Lower leg skin (tissue), 4 donors: ENCODE measurements around the gene ARX. TPM values are rescaled to one million over a fixed set of nuclear protein-coding genes. Genes with fewer than 3 reads are reported as not detected.

Experiments
- DNase-seq, 2 donors: peaks; one replicate each; pipeline ENCODE4 v3.0.0-alpha.2; 2019; ENCODE audit warnings: low spot score in 2 of 2
- H3K4me3 ChIP-seq: fragments of 200-600 bp; sonication (generic); 2 replicates; pipeline ENCODE4 v1.5.1; 2017; ENCODE audit warnings: mild to moderate bottlenecking, low read depth; ENCODE audit not compliant: poor library complexity, severe bottlenecking
- CTCF ChIP-seq, 3 donors: fragments of 450-650 bp; IDR thresholded peaks; one replicate each; pipeline ENCODE4 v1.5.1; 2016; ENCODE audit warnings: antibody characterized with exemption in 3 of 3, mild to moderate bottlenecking in 3 of 3, moderate library complexity in 2 of 3
- POLR2A ChIP-seq, 2 donors: fragments of 450-650 bp; IDR thresholded peaks; one replicate each; pipeline ENCODE4 v1.6.1; 2016 to 2017; ENCODE audit warnings: antibody characterized with exemption in 2 of 2, mild to moderate bottlenecking in 1 of 2, moderate library complexity in 1 of 2
- WGBS, 2 donors: methylation state at CpG; one replicate each; pipeline ENCODE4 v1.1.5; 2018; 5-methylcytosine and 5-hydroxymethylcytosine counted together
- intact Hi-C: fragments of 100-400 bp; cut with DNase I; formaldehyde crosslinking; loops from one replicate; pipeline ENCODE4 v1.15.0; 2023; ENCODE audit warnings: low total_unique reads
- total RNA-seq, 4 donors: library from RNA; depleted of rRNA; stranded (reverse); fragments of >200 nt; gene quantifications; one replicate each; pipeline ENCODE4 v1.1.0, GENCODE V29; 2016

The ARX gene
- total RNA-seq, 4 donors from 2014 or later: not detected

- 79 to 82% methylated on average over 7 of the region's 7 CpGs for whole genome bisulfite sequencing, 2 donors
- DNase-seq: no peak
- TF ChIP-seq CTCF (IDR thresholded peaks at IDR 0.05): no peak
- TF ChIP-seq POLR2A (IDR thresholded peaks at IDR 0.05): no peak
- no peak overlapping the region for H3K4me3 ChIP-seq
- intact Hi-C loops: no loop called here
These were observed 32.4 kb upstream of the ARX start for GRCh38 chrX:25048178-25048577.

DNA sequence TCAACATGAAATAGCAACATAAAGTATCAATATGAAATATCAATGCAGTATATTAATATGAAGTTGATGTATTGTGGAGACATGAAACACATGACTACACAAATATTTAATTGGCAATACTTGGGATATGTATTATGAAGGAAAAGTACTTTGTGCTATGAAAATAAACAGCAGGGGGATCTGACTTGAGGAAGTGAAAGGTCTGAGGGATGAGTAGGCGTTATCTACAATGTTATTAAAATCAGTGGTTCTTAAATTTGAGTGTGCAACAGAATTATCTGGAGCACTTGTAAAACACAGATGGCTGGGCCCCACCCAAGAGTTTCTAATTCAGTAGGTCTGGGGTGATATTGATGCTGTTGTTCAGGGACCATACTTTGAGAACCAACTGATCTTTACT lies 27.4 kb upstream of the ARX start:
- no peak overlapping the region for H3K4me3 ChIP-seq
- DNase-seq: no peak
- 56 to 81% methylated on average over 1 of the region's 1 CpG for WGBS, 2 donors
- no peak for TF ChIP-seq CTCF (IDR thresholded peaks at IDR 0.05)
- TF ChIP-seq POLR2A (IDR thresholded peaks at IDR 0.05): no peak
- intact Hi-C loops: no loop called here

- TF ChIP-seq CTCF (IDR thresholded peaks at IDR 0.05): no peak
- TF ChIP-seq POLR2A (IDR thresholded peaks at IDR 0.05): no peak
- no peak overlapping the region for H3K4me3 ChIP-seq
- 84 to 87% methylated on average over 8 to 10 of the region's 10 CpGs for WGBS, 2 donors
- intact Hi-C loops: no loop called here
- no peak for DNase-seq
These were observed 23.3 kb upstream of the ARX start for GRCh38 chrX:25039036-25039435.

DNA sequence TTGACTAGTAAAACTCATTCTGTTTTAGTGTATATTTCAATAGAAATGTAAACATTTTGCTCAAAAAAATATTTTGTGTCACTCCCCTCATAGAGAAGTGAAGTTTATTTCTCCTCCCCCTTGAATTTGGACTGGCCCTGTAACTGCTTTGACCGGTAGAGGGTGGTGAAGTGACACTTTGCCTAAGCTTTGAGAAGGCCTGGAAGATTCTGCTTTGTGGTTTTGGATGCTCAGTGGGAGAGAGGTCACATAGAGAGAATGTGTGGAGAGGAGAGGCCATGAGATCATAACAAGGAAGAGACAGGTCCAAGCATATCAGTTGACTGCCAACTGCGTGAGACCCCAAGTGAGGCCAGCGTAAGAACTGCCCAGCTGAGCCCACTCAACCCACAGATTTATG lies 19.1 kb upstream of the ARX start:
- 72 to 85% methylated on average over 3 of the region's 3 CpGs for WGBS, 2 donors
- DNase-seq: no peak
- intact Hi-C loops: no loop called here
- TF ChIP-seq POLR2A (IDR thresholded peaks at IDR 0.05) (no peak), CTCF (IDR thresholded peaks at IDR 0.05) (no peak)
- H3K4me3 ChIP-seq: no peak overlapping the region

- DNase-seq: no peak
- WGBS, 2 donors: 88 to 92% methylated on average over 7 to 16 of the region's 16 CpGs
- intact Hi-C loops: loop anchor here (10.0 kb wide), 1 partner anchor 65 kb away; no protein-coding TSS in a partner anchor
- H3K4me3 ChIP-seq: no peak overlapping the region
- no peak for TF ChIP-seq CTCF (IDR thresholded peaks at IDR 0.05)
- no peak for TF ChIP-seq POLR2A (IDR thresholded peaks at IDR 0.05)
These were observed 13.6 kb upstream of the ARX start for GRCh38 chrX:25029288-25029825.

DNA sequence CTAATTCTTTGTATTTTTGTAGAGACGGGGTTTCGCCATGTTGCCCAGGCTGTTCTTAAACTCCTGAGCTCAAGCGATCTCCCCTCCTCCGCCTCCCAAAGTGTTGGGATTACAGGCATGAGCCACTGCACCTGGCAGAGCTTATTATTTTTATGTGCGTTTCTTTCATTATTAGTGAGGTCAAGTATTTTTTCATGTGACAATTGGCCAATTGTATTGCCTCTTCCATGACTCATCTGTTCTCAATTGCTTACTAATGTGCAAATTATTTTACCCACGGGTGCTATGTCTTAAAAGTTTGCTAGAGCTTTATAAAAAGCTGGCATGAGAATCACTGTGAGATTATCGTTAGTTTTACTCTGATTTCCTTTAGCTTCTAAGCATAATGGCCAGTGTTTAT lies 13.0 kb upstream of the ARX start:
- H3K4me3 ChIP-seq: no peak overlapping the region
- WGBS, 2 donors: 45 to 67% methylated on average over 7 of the region's 7 CpGs
- DNase-seq: no peak
- no peak for TF ChIP-seq CTCF (IDR thresholded peaks at IDR 0.05)
- TF ChIP-seq POLR2A (IDR thresholded peaks at IDR 0.05): no peak
- intact Hi-C loops: loop anchor here (10.0 kb wide), 1 partner anchor 64 kb away; no protein-coding TSS in a partner anchor
